ENCODE results near the gene PARVA.

The PARVA gene

GRCh38 chr11:12433121-12433520 is 55.8 kb downstream of the PARVA start:
- DNase-seq = no peak

GRCh38 chr11:12433571-12434324 is 56.4 kb downstream of the PARVA start:
- no peak for DNase-seq

GRCh38 chr11:12434325-12434654 is 56.9 kb downstream of the PARVA start:
- no peak for DNase-seq

GRCh38 chr11:12435264-12435663 is 57.9 kb downstream of the PARVA start:
- no peak for DNase-seq

- no peak for DNase-seq
Measured at GRCh38 chr11:12436266-12436665, 58.9 kb downstream of the PARVA start.

- DNase-seq = no peak
Measured at GRCh38 chr11:12438291-12438690, 60.9 kb downstream of the PARVA start.

- no peak for DNase-seq
Measured at GRCh38 chr11:12439615-12440014, 62.2 kb downstream of the PARVA start.

GRCh38 chr11:12440565-12440964 is 63.2 kb downstream of the PARVA start:
- no peak for DNase-seq

GRCh38 chr11:12441231-12441861 is 64.0 kb downstream of the PARVA start:
- DNase-seq = no peak

GRCh38 chr11:12444601-12445000 is 67.2 kb downstream of the PARVA start:
- no peak for DNase-seq

- no peak for DNase-seq
Measured at GRCh38 chr11:12445001-12445400, 67.6 kb downstream of the PARVA start.

- no peak for DNase-seq
Measured at GRCh38 chr11:12446863-12447262, 69.5 kb downstream of the PARVA start.

GRCh38 chr11:12448131-12448939 is 71.0 kb downstream of the PARVA start:
- no peak for DNase-seq

- DNase-seq = no peak
Measured at GRCh38 chr11:12449961-12450715, 72.8 kb downstream of the PARVA start.

- DNase-seq = no peak
Measured at GRCh38 chr11:12451179-12451814, 73.9 kb downstream of the PARVA start.

GRCh38 chr11:12453243-12453642 is 75.9 kb downstream of the PARVA start:
- no peak for DNase-seq

- DNase-seq = no peak
Measured at GRCh38 chr11:12454782-12455181, 77.4 kb downstream of the PARVA start.

GRCh38 chr11:12455938-12456337 is 78.6 kb downstream of the PARVA start:
- no peak for DNase-seq

- no peak for DNase-seq
Measured at GRCh38 chr11:12456651-12457579, 79.5 kb downstream of the PARVA start.

GRCh38 chr11:12458042-12458441 is 80.7 kb downstream of the PARVA start:
- DNase-seq = no peak

- no peak for DNase-seq
Measured at GRCh38 chr11:12459374-12459773, 82.0 kb downstream of the PARVA start.
